Mesendoderm (in vitro differentiated cells): ENCODE results near the gene PDZRN3.

Experiments used
- DNase-seq: peaks from one replicate; pipeline ENCODE4 v3.0.0; 2013
- H2AK5ac ChIP-seq: 2 replicates; pipeline ENCODE4 v1.6.1; 2013; ENCODE audit warnings: low read length, inconsistent platforms
- H2BK120ac ChIP-seq: 2 replicates; pipeline ENCODE4 v1.6.1; 2013; ENCODE audit warnings: low read depth, mild to moderate bottlenecking, low read length, moderate library complexity, mixed read lengths
- H2BK15ac ChIP-seq: replicated peaks from 2 replicates; pipeline ENCODE4 v1.6.1; 2013; ENCODE audit warnings: low read depth, mild to moderate bottlenecking, moderate library complexity
- H2BK5ac ChIP-seq: 2 replicates; pipeline ENCODE4 v1.6.1; 2013; ENCODE audit warnings: low read length, inconsistent platforms
- H3K18ac ChIP-seq: 2 replicates; pipeline ENCODE4 v1.6.1; 2013; ENCODE audit warnings: mild to moderate bottlenecking, low read length, mixed read lengths
- H3K23ac ChIP-seq: one replicate; pipeline ENCODE4 v1.6.1; 2013; ENCODE audit warnings: low read length
- H3K27ac ChIP-seq: 2 replicates; pipeline ENCODE4 v1.5.1; 2013; ENCODE audit warnings: low read depth, mild to moderate bottlenecking, inconsistent platforms, low read length, moderate library complexity
- H3K27me3 ChIP-seq: 2 replicates; pipeline ENCODE4 v1.6.1; 2013; ENCODE audit warnings: low read length, control low read depth, mild to moderate bottlenecking, inconsistent platforms; ENCODE audit not compliant: insufficient read depth, poor library complexity
- H3K36me3 ChIP-seq: 2 replicates; pipeline ENCODE4 v1.6.1; 2013; ENCODE audit warnings: low read length, inconsistent platforms; ENCODE audit not compliant: control insufficient read depth, insufficient read depth
- H3K4ac ChIP-seq: one replicate; pipeline ENCODE4 v1.6.1; 2013; ENCODE audit warnings: low read depth, mild to moderate bottlenecking, low read length, moderate library complexity
- H3K4me1 ChIP-seq: 2 replicates; pipeline ENCODE4 v1.6.1; 2013; ENCODE audit warnings: low read depth, low read length, inconsistent platforms; ENCODE audit not compliant: control insufficient read depth
- H3K4me2 ChIP-seq: 2 replicates; pipeline ENCODE4 v1.6.1; 2013; ENCODE audit warnings: low read length
- H3K4me3 ChIP-seq: 2 replicates; pipeline ENCODE4 v1.5.1; 2013; ENCODE audit warnings: mild to moderate bottlenecking, low read length
- H3K56ac ChIP-seq: one replicate; pipeline ENCODE4 v1.6.1; 2013; ENCODE audit warnings: low read length
- H3K79me1 ChIP-seq: 2 replicates; pipeline ENCODE4 v1.6.1; 2013; ENCODE audit warnings: low read length, inconsistent platforms
- H3K79me2 ChIP-seq: 2 replicates; pipeline ENCODE4 v1.6.1; 2013; ENCODE audit warnings: mild to moderate bottlenecking, low read length; ENCODE audit not compliant: control insufficient read depth, insufficient read depth
- H3K9ac ChIP-seq: 2 replicates; pipeline ENCODE4 v1.6.1; 2013; ENCODE audit warnings: low read length, inconsistent platforms
- H4K5ac ChIP-seq: one replicate; pipeline ENCODE4 v1.6.1; 2013; ENCODE audit warnings: low read length
- H4K8ac ChIP-seq: one replicate; pipeline ENCODE4 v1.6.1; 2013; ENCODE audit warnings: low read depth, mild to moderate bottlenecking, control low read depth, low read length, moderate library complexity
- WGBS: extraction: QIAGEN DNeasy Blood & Tissue Kit; methylation state at CpG from one replicate; pipeline ENCODE4 v1.1.7; 2013; ENCODE audit warnings: low lambda C conversion rate, missing lambda C conversion rate; ENCODE audit not compliant: insufficient coverage; ENCODE audit errors: extremely low coverage; 5-methylcytosine and 5-hydroxymethylcytosine counted together

Gene PDZRN3

GRCh38 chr3:73550032-73550431 lies 74.7 kb downstream of the PDZRN3 start:
- Histone ChIP-seq H3K4me2 (no peak overlapping the region), H2AK5ac (no peak overlapping the region), H3K79me1 (no peaks in the 10 kb centered on the region), H3K9ac (no peak overlapping the region), H4K5ac (no peak overlapping the region), H2BK120ac (no peak overlapping the region), H3K27ac (no peak overlapping the region), H3K4me3 (no peak overlapping the region), H3K27me3 (no peaks in the 10 kb centered on the region), H3K56ac (no peak overlapping the region), H3K79me2 (no peaks in the 10 kb centered on the region), H4K8ac (no peak overlapping the region), H3K4me1 (peaks cover 5% of the 10 kb centered on the region), H3K36me3 (no peaks in the 10 kb centered on the region), H2BK15ac (no peak overlapping the region), H3K4ac (no peak overlapping the region), H3K23ac (no peak overlapping the region), H3K18ac (no peak overlapping the region), H2BK5ac (no peak overlapping the region)
- no peak for DNase-seq
- WGBS, result no CpG with 5 or more reads among the region's 7 CpGs

GRCh38 chr3:73549051-73549600 lies 75.6 kb downstream of the PDZRN3 start:
- H3K79me2 ChIP-seq, result no peaks in the 10 kb centered on the region
- H4K5ac ChIP-seq, result no peak overlapping the region
- H3K27me3 ChIP-seq, result no peaks in the 10 kb centered on the region
- no peak overlapping the region for H2BK15ac ChIP-seq
- no peaks in the 10 kb centered on the region for H3K36me3 ChIP-seq
- no peak overlapping the region for H3K4me2 ChIP-seq
- H2AK5ac ChIP-seq, result no peak overlapping the region
- no CpG with 5 or more reads among the region's 9 CpGs for WGBS
- no peak overlapping the region for H3K18ac ChIP-seq
- H3K79me1 ChIP-seq, result no peaks in the 10 kb centered on the region
- H3K4ac ChIP-seq, result no peak overlapping the region
- H3K23ac ChIP-seq, result no peak overlapping the region
- H3K56ac ChIP-seq, result no peak overlapping the region
- peaks cover 5% of the 10 kb centered on the region for H3K4me1 ChIP-seq
- no peak overlapping the region for H4K8ac ChIP-seq
- H2BK120ac ChIP-seq, result no peak overlapping the region
- no peak overlapping the region for H3K27ac ChIP-seq
- no peak overlapping the region for H3K4me3 ChIP-seq
- no peak for DNase-seq
- no peak overlapping the region for H2BK5ac ChIP-seq
- no peak overlapping the region for H3K9ac ChIP-seq

DNA sequence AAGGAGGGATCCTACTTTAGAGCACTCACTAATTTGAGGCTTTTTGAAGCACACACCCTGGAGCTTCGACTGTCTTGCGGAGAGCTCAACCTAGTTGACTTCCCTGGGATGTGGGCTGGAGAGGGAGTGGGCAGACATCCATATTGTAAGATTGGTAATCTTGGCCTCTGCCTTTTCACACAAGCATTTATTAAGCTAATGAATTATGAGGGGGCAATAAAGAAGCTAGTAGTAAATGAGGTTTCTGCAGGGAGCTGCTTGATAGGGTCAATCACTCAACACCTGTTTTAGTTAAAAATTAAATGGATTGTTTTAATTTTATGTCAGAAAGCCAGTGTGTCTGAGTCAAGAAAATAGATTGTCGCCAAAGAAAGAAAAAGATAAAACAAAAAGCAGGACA lies 76.3 kb downstream of the PDZRN3 start:
- Histone ChIP-seq H3K4me2 (no peak overlapping the region), H3K18ac (peak overlapping the region; percentile 64), H3K4me3 (no peak overlapping the region), H2BK5ac (no peak overlapping the region), H3K36me3 (no peaks in the 10 kb centered on the region), H3K56ac (no peak overlapping the region), H3K4me1 (peaks cover 5% of the 10 kb centered on the region), H4K8ac (no peak overlapping the region), H2BK15ac (no peak overlapping the region), H3K4ac (no peak overlapping the region), H3K27me3 (no peaks in the 10 kb centered on the region), H3K79me2 (no peaks in the 10 kb centered on the region), H2AK5ac (no peak overlapping the region), H4K5ac (no peak overlapping the region), H2BK120ac (no peak overlapping the region), H3K27ac (no peak overlapping the region), H3K23ac (no peak overlapping the region), H3K79me1 (no peaks in the 10 kb centered on the region), H3K9ac (no peak overlapping the region)
- no CpG with 5 or more reads among the region's 3 CpGs for WGBS
- no peak for DNase-seq

- Histone ChIP-seq H3K79me2 (no peaks in the 10 kb centered on the region), H3K27me3 (no peaks in the 10 kb centered on the region), H3K4me3 (no peak overlapping the region), H4K5ac (no peak overlapping the region), H3K4ac (no peak overlapping the region), H3K79me1 (no peaks in the 10 kb centered on the region), H4K8ac (no peak overlapping the region), H3K4me2 (no peak overlapping the region), H3K23ac (no peak overlapping the region), H3K56ac (no peak overlapping the region), H2BK5ac (no peak overlapping the region), H2BK120ac (no peak overlapping the region), H3K4me1 (peaks cover 5% of the 10 kb centered on the region), H3K18ac (peak overlapping the region; percentile 64), H2AK5ac (no peak overlapping the region), H3K27ac (no peak overlapping the region), H3K9ac (no peak overlapping the region), H2BK15ac (no peak overlapping the region), H3K36me3 (no peaks in the 10 kb centered on the region)
- WGBS, result no CpG with 5 or more reads among the region's 11 CpGs
- no peak for DNase-seq
Observed at GRCh38 chr3:73547427-73548248, 77.1 kb downstream of the PDZRN3 start.

- H3K4me1 ChIP-seq, result peaks cover 5% of the 10 kb centered on the region
- DNase-seq, result no peak
- WGBS, result no CpG with 5 or more reads among the region's 3 CpGs
- no peak overlapping the region for H3K18ac ChIP-seq
- no peak overlapping the region for H3K56ac ChIP-seq
- no peak overlapping the region for H2BK120ac ChIP-seq
- H3K9ac ChIP-seq, result no peak overlapping the region
- H3K79me2 ChIP-seq, result no peaks in the 10 kb centered on the region
- no peak overlapping the region for H2AK5ac ChIP-seq
- no peak overlapping the region for H4K5ac ChIP-seq
- no peak overlapping the region for H3K4me3 ChIP-seq
- H3K4ac ChIP-seq, result no peak overlapping the region
- no peaks in the 10 kb centered on the region for H3K27me3 ChIP-seq
- no peak overlapping the region for H2BK5ac ChIP-seq
- H3K79me1 ChIP-seq, result no peaks in the 10 kb centered on the region
- no peak overlapping the region for H3K4me2 ChIP-seq
- H4K8ac ChIP-seq, result no peak overlapping the region
- no peak overlapping the region for H2BK15ac ChIP-seq
- no peak overlapping the region for H3K27ac ChIP-seq
- no peaks in the 10 kb centered on the region for H3K36me3 ChIP-seq
- no peak overlapping the region for H3K23ac ChIP-seq
Observed at GRCh38 chr3:73546961-73547360, 77.8 kb downstream of the PDZRN3 start.
